GM12878 (cell line): ENCODE data around the gene BIRC5. TPM values are rescaled to one million over a fixed set of nuclear protein-coding genes. Genes with fewer than 3 reads are reported as not detected.
A peak's percentile ranks its signal among the peaks of the same experiment; 100 is the strongest.
"Not testable (repeated sequence)": the region's sequence is repeated elsewhere in the genome, so short reads cannot be mapped to it uniquely, and the experiment has no call there.

Experiments
- ATAC-seq: fragments of 200-7000 bp; cut with Tn5 transposase; 3 replicates; pipeline ENCODE4 v1.9.1; 2020; ENCODE audit warnings: mild to moderate bottlenecking, moderate library complexity
- BruUV-seq: library from RNA; stranded (reverse); fragments of 400-500 nt; replicated peaks from 2 replicates; lab custom pipeline; 2021; lab: Mats Ljungman, UMichigan
- CTCF ChIA-PET: fragments of 300-600 bp; sonication (Branson Sonifier 250); formaldehyde crosslinking; extraction: SDS; loops from one replicate; lab custom pipeline; 2021; ENCODE audit warnings: inconsistent platforms; lab: Yijun Ruan, JAX
- POLR2A ChIA-PET: fragments of 350-600 bp; formaldehyde crosslinking; extraction: SDS; loops from one replicate; lab custom pipeline; 2021; ENCODE audit warnings: inconsistent platforms; lab: Charles Lee
- RAD21 ChIA-PET: fragments of 300-600 bp; sonication (Branson Sonifier 250); formaldehyde crosslinking; loops from one replicate; lab custom pipeline; 2023; ENCODE audit warnings: antibody characterized with exemption; ENCODE audit not compliant: unreplicated experiment; lab: Charles Lee
- SMC1A ChIA-PET: fragments of 300-600 bp; sonication (Branson Sonifier 250); formaldehyde crosslinking; loops from one replicate; lab custom pipeline; 2023; ENCODE audit not compliant: unreplicated experiment, uncharacterized antibody; lab: Charles Lee
- DNase-seq: peaks from one replicate; pipeline ENCODE4 v3.0.0-alpha.2; 2011; ENCODE audit warnings: low read depth, low spot score
- FAIRE-seq: peaks from 3 replicates; lab custom pipeline; 2011; peaks lifted over from hg19 to GRCh38; lab: Jason Lieb, UNC
- H2AFZ ChIP-seq: 2 replicates; pipeline ENCODE4 v1.6.0; 2011; ENCODE audit warnings: low read depth, low read length, control low read depth; ENCODE audit not compliant: control insufficient read depth
- H3K27ac ChIP-seq: 2 replicates; pipeline ENCODE4 v1.5.1; 2011; ENCODE audit warnings: control low read depth; ENCODE audit not compliant: control insufficient read depth, insufficient read depth
- H3K27me3 ChIP-seq, 2 experiments: replicated peaks in 1 of 2; 2 replicates each; pipeline versions ENCODE4 v1.6.0 to v1.6.1; 2011; ENCODE audit warnings: low read length in 1 of 2; ENCODE audit not compliant: control insufficient read depth in 2 of 2, insufficient read depth in 2 of 2
- H3K36me3 ChIP-seq, 2 experiments: 2 replicates each; pipeline ENCODE4 v1.5.1; 2011; ENCODE audit warnings: low read length in 1 of 2; ENCODE audit not compliant: control insufficient read depth in 2 of 2, insufficient read depth in 2 of 2
- H3K4me1 ChIP-seq: 2 replicates; pipeline ENCODE4 v1.6.1; 2011; ENCODE audit warnings: mild to moderate bottlenecking, low read length, moderate library complexity, mixed read lengths; ENCODE audit not compliant: control insufficient read depth, insufficient read depth
- H3K4me2 ChIP-seq: 2 replicates; pipeline ENCODE4 v1.6.0; 2011; ENCODE audit warnings: control low read depth; ENCODE audit not compliant: control insufficient read depth, insufficient read depth
- H3K4me3 ChIP-seq: fragments of 200-600 bp; sonication (generic); 2 replicates; pipeline ENCODE4 v1.5.1; 2016
- H3K79me2 ChIP-seq: 2 replicates; pipeline ENCODE4 v1.6.0; 2011; ENCODE audit warnings: low read length; ENCODE audit not compliant: control insufficient read depth, insufficient read depth
- H3K9ac ChIP-seq: 2 replicates; pipeline ENCODE4 v1.8.0; 2011; ENCODE audit warnings: low read length, control low read depth, mixed read lengths; ENCODE audit not compliant: control insufficient read depth, insufficient read depth
- H3K9me3 ChIP-seq: replicated peaks from 3 replicates; pipeline ENCODE4 v1.5.1; 2011; ENCODE audit warnings: mild to moderate bottlenecking, low read length; ENCODE audit not compliant: control insufficient read depth, insufficient read depth
- H4K20me1 ChIP-seq: 2 replicates; pipeline ENCODE4 v1.6.0; 2011; ENCODE audit not compliant: control insufficient read depth, insufficient read depth
- BHLHE40 ChIP-seq, 2 experiments: fragments of 450-650 bp in 1 of 2; IDR thresholded peaks; 2 replicates each; pipeline ENCODE4 v1.6.1; 2011 to 2017; ENCODE audit warnings: low read depth in 2 of 2, borderline replicate concordance in 1 of 2, improper control_type of control experiment in 1 of 2, low read length in 1 of 2, mild to moderate bottlenecking in 1 of 2
- BRCA1 ChIP-seq: IDR thresholded peaks from 2 replicates; pipeline ENCODE4 v1.6.1; 2011; ENCODE audit warnings: low read depth, low read length, improper control_type of control experiment
- CREB1 ChIP-seq: IDR thresholded peaks from 2 replicates; pipeline ENCODE4 v1.6.1; 2012; ENCODE audit warnings: low read depth, mild to moderate bottlenecking, inconsistent platforms
- DPF2 ChIP-seq: fragments of 450-650 bp; IDR thresholded peaks from 2 replicates; pipeline ENCODE4 v1.6.1; 2017; ENCODE audit warnings: mild to moderate bottlenecking
- FOS ChIP-seq: IDR thresholded peaks from 3 replicates; pipeline ENCODE4 v1.6.1; 2011; ENCODE audit warnings: borderline replicate concordance; ENCODE audit not compliant: insufficient read length; ENCODE audit errors: extremely low read depth
- HDAC6 ChIP-seq: fragments of 200-600 bp; sonication (generic); IDR thresholded peaks from one replicate; pipeline ENCODE4 v1.8.0; 2017; ENCODE audit warnings: antibody characterized with exemption; ENCODE audit not compliant: unreplicated experiment
- IKZF1 ChIP-seq: fragments of 450-650 bp; conservative IDR thresholded peaks from 2 replicates; pipeline ENCODE4 v1.6.1; 2017; ENCODE audit warnings: antibody characterized with exemption, mild to moderate bottlenecking
- MEF2B ChIP-seq: fragments of 450-650 bp; IDR thresholded peaks from 2 replicates; pipeline ENCODE4 v1.6.1; 2018; ENCODE audit warnings: mild to moderate bottlenecking, moderate library complexity; ENCODE audit not compliant: partially characterized antibody, poor library complexity, severe bottlenecking
- MTA3 ChIP-seq: IDR thresholded peaks from 2 replicates; pipeline ENCODE4 v1.6.1; 2012; ENCODE audit warnings: low read length, inconsistent platforms, borderline replicate concordance
- NR2C1 ChIP-seq: fragments of 450-650 bp; IDR thresholded peaks from 2 replicates; pipeline ENCODE4 v1.6.1; 2017; ENCODE audit warnings: antibody characterized with exemption, mild to moderate bottlenecking, moderate library complexity
- NR2F1 ChIP-seq: fragments of 450-650 bp; conservative IDR thresholded peaks from 2 replicates; pipeline ENCODE4 v1.6.1; 2017; ENCODE audit warnings: mild to moderate bottlenecking
- POLR2A ChIP-seq: IDR thresholded peaks from 2 replicates; pipeline ENCODE4 v1.6.1; 2011; ENCODE audit warnings: low read depth, mild to moderate bottlenecking, low read length
- SMC3 ChIP-seq: IDR thresholded peaks from 2 replicates; pipeline ENCODE4 v1.6.1; 2011; ENCODE audit warnings: low read length, improper control_type of control experiment, borderline replicate concordance
- STAT1 ChIP-seq: fragments of 450-650 bp; conservative IDR thresholded peaks from 2 replicates; pipeline ENCODE4 v1.6.1; 2014; ENCODE audit warnings: antibody characterized with exemption, mild to moderate bottlenecking
- TARDBP ChIP-seq: IDR thresholded peaks from 2 replicates; pipeline ENCODE4 v1.6.1; 2016; ENCODE audit warnings: borderline replicate concordance
- TCF7 ChIP-seq: IDR thresholded peaks from 2 replicates; pipeline ENCODE4 v1.6.1; 2014; ENCODE audit warnings: antibody characterized with exemption, borderline replicate concordance
- YY1 ChIP-seq: IDR thresholded peaks from 2 replicates; pipeline ENCODE4 v1.6.1; 2011; ENCODE audit warnings: low read depth, mild to moderate bottlenecking, low read length
- ZNF207 ChIP-seq: fragments of 450-650 bp; IDR thresholded peaks from 2 replicates; pipeline ENCODE4 v1.6.1; 2014; ENCODE audit warnings: antibody characterized with exemption, mild to moderate bottlenecking, borderline replicate concordance
- ZNF217 ChIP-seq: fragments of 450-650 bp; IDR thresholded peaks from 2 replicates; pipeline ENCODE4 v1.6.1; 2017; ENCODE audit warnings: antibody characterized with exemption, mild to moderate bottlenecking
- WGBS: methylation state at CpG from one replicate; pipeline ENCODE4 v1.1.6; 2016; ENCODE audit warnings: low lambda C conversion rate; ENCODE audit not compliant: insufficient replicate concordance, insufficient coverage; ENCODE audit errors: missing lambda C conversion rate; 5-methylcytosine and 5-hydroxymethylcytosine counted together
- in situ Hi-C: fragments of 300-500 bp; cut with MboI; formaldehyde crosslinking; loops from 9 replicates; pipeline ENCODE4 v1.14.3; 2018; ENCODE audit warnings: mixed read lengths
- intact Hi-C: fragments of 100-400 bp; cut with micrococcal nuclease; formaldehyde crosslinking; loops from one replicate; pipeline ENCODE4 v1.14.2; 2022; ENCODE audit not compliant: unreplicated experiment
- polyA plus RNA-seq, 11 experiments: library from polyadenylated mRNA; depleted of rRNA in 4 of 11; unstranded in 6 of 11; stranded (reverse) in 5 of 11; fragments of >200 nt; fragmentation: Nextera tagmentation in 4 of 11; fragmentation: Illumina TruSeq in 1 of 11; extraction: Ambion mirVana in 4 of 11; extraction: Trizol in 1 of 11; gene quantifications; 1 replicate in 1 of 11; 2 replicates in 10 of 11; pipeline versions ENCODE4 v1.2.1 to v1.2.3, GENCODE V29; 2011 to 2016; ENCODE audit warnings: inconsistent platforms in 2 of 11, missing spikeins in 2 of 11, low read depth in 1 of 11
- total RNA-seq, 4 experiments: library from RNA; depleted of rRNA in 3 of 4; stranded (reverse); fragments of >200 nt in 3 of 4; fragmentation: Illumina TruSeq in 1 of 4; extraction: Trizol in 1 of 4; gene quantifications; 2 replicates each; pipeline versions ENCODE4 v1.2.1 to v1.2.3, GENCODE V29; 2013 to 2021

The BIRC5 gene
- total and polyA plus RNA-seq, 10 of the 15 experiments (the other 5 are each of a cell fraction or from before 2014, with no cell fraction given), result 41.0 to 175 (median 90.8) TPM

DNA sequence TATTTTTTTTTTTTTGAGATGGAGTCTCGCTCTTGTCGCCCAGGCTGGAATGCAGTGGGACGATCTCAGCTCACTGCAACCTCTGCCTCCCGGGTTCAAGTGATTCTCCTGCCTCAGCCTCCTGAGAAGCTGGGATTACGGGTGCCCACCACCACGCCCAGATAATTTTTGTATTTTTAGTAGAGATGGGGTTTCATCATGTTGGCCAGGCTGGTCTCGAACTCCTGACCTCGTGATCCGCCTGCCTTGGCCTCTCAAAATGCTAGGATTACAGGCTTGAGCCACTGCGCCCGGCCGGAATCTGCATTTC lies 39.5 kb downstream of the BIRC5 start:
- H4K20me1 ChIP-seq, H3K79me2 ChIP-seq, DNase-seq, ATAC-seq, H3K27me3 ChIP-seq, H2AFZ ChIP-seq, FAIRE-seq, BruUV-seq, H3K27ac ChIP-seq, H3K9ac ChIP-seq, H3K36me3 ChIP-seq, in situ Hi-C loops, H3K9me3 ChIP-seq, SMC1A ChIA-PET: not testable (repeated sequence)
- CTCF ChIA-PET, result interaction anchor here (4.3 to 5.9 kb wide), 2 partner anchors 168 to 169 kb away, joined by 37 to 82 read pairs; no protein-coding TSS in a partner anchor
- WGBS, result 84% methylated on average over 11 of the region's 12 CpGs
- POLR2A ChIA-PET, result interaction anchor here (0.7 kb wide), 1 partner anchor 39 kb away, joined by 5 read pairs; no protein-coding TSS in a partner anchor
- RAD21 ChIA-PET, result interaction anchor here (0.6 kb wide), 2 partner anchors 72 to 169 kb away, joined by 3 read pairs; no protein-coding TSS in a partner anchor
- peaks cover 47% of the 10 kb centered on the region for H3K4me1 ChIP-seq
- peak overlapping the region; percentile 77; the same call in 1 of the 2 replicates for H3K4me3 ChIP-seq
- peak overlapping the region; percentile 52 for H3K4me2 ChIP-seq
- intact Hi-C loops, result loop anchor here (5.0 kb wide), 1 partner anchor 66 kb away; the partner anchor contains the start of genes AFMID and TK1

GRCh38 chr17:78253946-78254672 lies 40.1 kb downstream of the BIRC5 start:
- no TSS peak for BruUV-seq
- in situ Hi-C loops, result no loop called here
- TF ChIP-seq TARDBP, result peak; percentile 95
- peak; percentile 16 to 58; a peak in 2 of 4 replicates for TF ChIP-seq BHLHE40 (IDR thresholded peaks at IDR 0.05; ENCODE audit: borderline replicate concordance in 1 of 2, low read depth in 2 of 2, low read length in 1 of 2)
- TF ChIP-seq STAT1, result peak; percentile 94; the same call in 1 of the 2 replicates
- TF ChIP-seq ZNF217, result 0 out of 2 replicates have a peak, but pooled peaks have one; percentile 20
- TF ChIP-seq CREB1, result peak; percentile 80
- no peak for TF ChIP-seq MTA3
- no peak for TF ChIP-seq SMC3
- TF ChIP-seq POLR2A, result no peak; the same call in 1 of the 2 replicates
- TF ChIP-seq NR2C1, result peak; percentile 62
- peak; percentile 87; the same call in 1 of the 2 replicates for TF ChIP-seq ZNF207
- TF ChIP-seq DPF2, result no peak; the same call in none of the 2 replicates
- TF ChIP-seq IKZF1, result peak; percentile 100
- TF ChIP-seq TCF7, result no peak
- TF ChIP-seq BRCA1, result no peak
- peak; percentile 60 for TF ChIP-seq NR2F1
- TF ChIP-seq MEF2B, result peak; percentile 51
- TF ChIP-seq YY1, result peak; percentile 88
- no peak for TF ChIP-seq FOS
- no peak for TF ChIP-seq HDAC6

More at GRCh38 chr17:78253946-78254672, 40.1 kb downstream of the BIRC5 start:
- Histone ChIP-seq H4K20me1 (no peaks in the 10 kb centered on the region), H3K4me1 (peaks cover 51% of the 10 kb centered on the region), H3K4me3 (peak overlapping the region; percentile 77), H3K36me3 (no peaks in the 10 kb centered on the region), H3K9me3 (no peaks in the 10 kb centered on the region), H3K27ac (peak overlapping the region; percentile 53), H3K79me2 (no peaks in the 10 kb centered on the region), H3K4me2 (peak overlapping the region; percentile 52), H3K9ac (peak overlapping the region; percentile 66), H2AFZ (peak overlapping the region; percentile 97), H3K27me3 (no peaks in the 10 kb centered on the region; a peak in 1 of 4 replicates)
- POLR2A ChIA-PET, result interaction anchor here (0.6 to 1.6 kb wide), 4 partner anchors 12 to 145 kb away, joined by 3 to 5 read pairs (median 3); no protein-coding TSS in a partner anchor
- SMC1A ChIA-PET, result no interaction called here
- RAD21 ChIA-PET, result interaction anchor here (0.6 kb wide), 2 partner anchors 72 to 169 kb away, joined by 3 read pairs; no protein-coding TSS in a partner anchor
- WGBS, result 2% methylated on average over 70 of the region's 73 CpGs
- DNase-seq, result no peak
- CTCF ChIA-PET, result interaction anchor here (0.6 to 5.9 kb wide), 5 partner anchors 7 to 235 kb away, joined by 3 to 82 read pairs (median 8); no protein-coding TSS in a partner anchor
- FAIRE-seq, result peak; percentile 95
- peak; percentile 79 for ATAC-seq
- intact Hi-C loops, result loop anchor here (5.0 kb wide), 1 partner anchor 67 kb away; the partner anchor contains the start of genes AFMID and TK1
